ENCODE data around the gene RNPC3.

RNPC3 gene

DNA sequence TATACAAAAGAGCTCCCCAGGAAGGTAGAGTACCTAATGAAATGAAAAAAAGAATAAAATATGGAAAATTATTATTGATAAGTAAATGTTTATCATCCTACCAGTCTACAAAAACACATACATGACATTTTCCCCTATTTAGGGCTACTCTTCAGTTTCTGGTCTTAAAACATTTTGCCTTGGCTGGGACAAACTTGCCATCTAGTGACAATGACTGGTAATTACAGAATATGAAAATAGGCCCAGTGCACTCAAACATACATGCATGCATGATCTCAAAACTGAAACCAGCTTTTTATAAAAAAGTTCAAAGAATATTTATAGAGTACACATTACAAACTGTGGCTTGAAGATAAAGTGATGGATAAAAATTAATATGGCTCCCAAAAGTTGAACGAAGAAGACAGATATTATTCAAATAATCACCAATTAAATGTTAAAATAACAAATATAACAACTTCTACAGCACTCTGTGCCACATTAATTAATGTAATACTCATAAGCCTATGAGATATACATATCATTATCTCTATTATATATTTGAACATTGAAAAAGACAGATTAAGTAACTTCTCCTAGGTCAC, 10.5 kb upstream of the RNPC3 start:
- no peak for DNase-seq (ENCODE audit: insufficient read length, low spot score)
- no peak for TF ChIP-seq POLR2A (IDR thresholded peaks at IDR 0.05; ENCODE audit: low read depth, low read length)
- TF ChIP-seq POU2F2 (IDR thresholded peaks at IDR 0.05; ENCODE audit: low read depth, low read length) = no peak
- no peak for TF ChIP-seq POLR2AphosphoS5 (IDR thresholded peaks at IDR 0.05; ENCODE audit: low read depth, low read length)
- no peak for TF ChIP-seq SPI1 (IDR thresholded peaks at IDR 0.05; ENCODE audit: low read depth, low read length)
- no peak for TF ChIP-seq TAF1 (IDR thresholded peaks at IDR 0.05; ENCODE audit: low read depth, low read length)
- no peak for TF ChIP-seq PAX5 (IDR thresholded peaks at IDR 0.05; ENCODE audit: insufficient read depth, low read length, severe bottlenecking)
- FAIRE-seq = peak; percentile 56

DNA sequence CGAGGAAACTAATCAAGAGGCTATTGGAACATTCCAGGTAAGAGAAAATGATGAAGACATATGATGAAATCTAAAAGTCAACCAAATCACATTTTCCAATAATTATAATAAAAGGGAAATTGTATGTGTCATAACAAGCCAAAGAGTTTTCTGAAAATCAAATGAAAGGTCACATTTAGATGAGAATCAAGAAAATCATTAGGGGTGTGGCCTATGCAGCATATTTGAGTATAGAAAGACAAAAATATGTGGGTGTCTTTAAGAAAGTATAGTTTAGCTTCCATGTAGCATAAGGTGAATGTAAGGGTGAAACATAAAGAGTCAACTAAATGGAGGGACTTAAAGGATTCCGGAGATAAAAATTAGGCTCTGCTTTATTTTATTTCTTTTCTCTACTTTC, 9.2 kb upstream of the RNPC3 start:
- TF ChIP-seq SPI1 (IDR thresholded peaks at IDR 0.05; ENCODE audit: low read depth, low read length) (no peak), POLR2A (IDR thresholded peaks at IDR 0.05; ENCODE audit: low read depth, low read length) (no peak), POU2F2 (IDR thresholded peaks at IDR 0.05; ENCODE audit: low read depth, low read length) (no peak)
- FAIRE-seq (no peak), DNase-seq (ENCODE audit: insufficient read length, low spot score) (no peak)

DNA sequence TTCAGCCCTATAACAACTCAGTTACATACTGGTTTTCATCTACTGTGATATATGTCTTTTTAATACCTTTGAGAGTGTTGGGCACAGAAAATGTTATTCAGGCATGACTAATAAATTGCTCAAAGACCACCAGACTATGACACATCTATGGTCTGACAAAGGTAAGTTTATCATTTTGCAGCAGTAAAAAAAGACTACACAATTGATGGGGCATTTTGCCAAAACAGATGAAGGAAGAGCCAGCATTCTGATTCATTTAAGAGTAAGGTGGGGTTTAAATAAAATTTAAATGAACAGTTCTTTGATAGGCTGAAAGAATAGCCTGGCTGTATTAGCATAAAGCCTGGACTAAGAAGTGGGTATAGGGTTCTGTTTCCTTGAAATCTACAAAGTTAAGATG, 8.8 kb upstream of the RNPC3 start:
- TF ChIP-seq SPI1 (IDR thresholded peaks at IDR 0.05; ENCODE audit: low read depth, low read length) (no peak), TAF1 (IDR thresholded peaks at IDR 0.05; ENCODE audit: low read depth, low read length) (no peak), POU2F2 (IDR thresholded peaks at IDR 0.05; ENCODE audit: low read depth, low read length) (no peak), POLR2A (IDR thresholded peaks at IDR 0.05; ENCODE audit: low read depth, low read length) (no peak), POLR2AphosphoS5 (IDR thresholded peaks at IDR 0.05; ENCODE audit: low read depth, low read length) (no peak)
- FAIRE-seq (peak; percentile 70), DNase-seq (ENCODE audit: insufficient read length, low spot score) (no peak)

DNA sequence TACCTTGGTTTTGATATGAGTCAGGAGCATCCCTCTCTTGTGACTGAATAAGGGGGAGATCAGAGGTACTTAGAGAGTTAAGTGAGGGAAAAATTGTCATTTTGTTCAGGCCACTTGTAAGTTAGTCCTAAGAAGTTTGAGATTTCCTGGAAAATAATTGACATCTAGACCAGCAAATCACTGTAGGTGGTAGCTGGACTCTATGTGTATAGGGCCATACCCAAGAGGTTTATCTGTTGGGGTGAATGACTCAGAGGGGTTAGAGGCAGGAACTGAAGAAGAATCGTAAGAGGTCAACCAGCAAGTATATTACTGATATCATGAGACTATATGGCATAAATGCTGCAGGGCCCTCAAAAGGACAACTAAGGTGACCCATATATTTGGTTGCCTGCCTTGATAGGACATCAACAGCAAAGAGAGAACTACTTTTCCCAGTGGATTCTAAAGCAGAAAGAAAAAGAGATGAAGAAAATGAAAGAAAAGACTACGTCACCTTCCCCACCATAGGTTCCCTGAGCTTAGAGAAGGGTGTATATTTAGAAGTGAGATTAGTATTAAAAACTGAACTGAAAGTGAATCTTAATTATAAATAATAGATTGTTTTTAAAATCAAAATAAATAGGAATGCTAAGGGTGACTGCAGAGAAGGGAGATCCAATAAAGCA, 8.0 kb upstream of the RNPC3 start:
- FAIRE-seq (peak; percentile 79), DNase-seq (ENCODE audit: insufficient read length, low spot score) (no peak)

DNA sequence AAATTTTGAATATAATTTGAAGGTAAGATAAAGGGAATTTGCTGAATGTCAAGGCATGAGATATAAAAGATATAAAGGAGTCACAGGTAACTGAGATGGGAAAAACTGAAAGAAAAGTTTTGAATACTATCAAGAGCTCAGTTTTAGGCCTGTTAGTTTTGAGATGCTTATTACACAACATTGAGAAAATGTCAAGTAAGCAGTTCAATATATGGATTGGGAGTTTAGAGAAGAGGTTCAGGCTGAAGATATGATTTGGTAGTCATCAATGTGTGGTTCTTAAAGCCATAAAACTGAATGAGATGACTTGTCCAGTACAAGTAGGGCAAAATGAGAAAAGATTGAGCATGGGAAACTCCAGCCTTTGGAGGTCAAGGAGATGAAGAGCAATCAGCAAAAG, 4.7 kb upstream of the RNPC3 start:
- DNase-seq (ENCODE audit: insufficient read length, low spot score) (no peak), FAIRE-seq (no peak)
- TF ChIP-seq TAF1 (IDR thresholded peaks at IDR 0.05; ENCODE audit: low read depth, low read length) = no peak
- no peak for TF ChIP-seq SPI1 (IDR thresholded peaks at IDR 0.05; ENCODE audit: low read depth, low read length)
- TF ChIP-seq POLR2A (IDR thresholded peaks at IDR 0.05; ENCODE audit: low read depth, low read length) = no peak
- TF ChIP-seq POLR2AphosphoS5 (IDR thresholded peaks at IDR 0.05; ENCODE audit: low read depth, low read length) = no peak
- TF ChIP-seq PAX5 (IDR thresholded peaks at IDR 0.05; ENCODE audit: insufficient read depth, low read length, severe bottlenecking) = no peak
- no peak for TF ChIP-seq POU2F2 (IDR thresholded peaks at IDR 0.05; ENCODE audit: low read depth, low read length)

More for the DNA sequence above, 8.0 kb upstream of the RNPC3 start:
- TF ChIP-seq SPI1 (IDR thresholded peaks at IDR 0.05; ENCODE audit: low read depth, low read length) (peak; percentile 19; the same call in 1 of the 2 replicates), PAX5 (IDR thresholded peaks at IDR 0.05; ENCODE audit: insufficient read depth, low read length, severe bottlenecking) (no peak)

DNA sequence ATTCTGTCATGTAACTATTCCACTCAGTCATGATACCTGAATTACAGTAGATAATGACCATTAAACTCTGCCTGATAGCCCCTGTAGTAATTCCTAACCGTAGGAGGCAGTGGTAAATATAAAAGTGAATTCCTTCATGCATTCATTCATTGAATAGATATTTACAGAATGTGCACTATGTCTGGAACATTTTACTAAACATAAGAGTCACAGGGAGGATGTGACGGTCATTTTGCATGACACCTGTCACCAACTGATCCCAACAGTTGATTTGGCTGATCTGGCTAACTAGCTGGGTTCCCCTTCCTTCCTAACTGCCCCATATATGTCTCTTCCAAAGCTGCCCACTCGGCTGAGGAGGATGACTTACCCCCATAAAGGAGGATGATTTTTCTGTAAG, 2.2 kb upstream of the RNPC3 start:
- FAIRE-seq (no peak), DNase-seq (ENCODE audit: insufficient read length, low spot score) (no peak)
- TF ChIP-seq POLR2A (IDR thresholded peaks at IDR 0.05; ENCODE audit: low read depth, low read length) = no peak

DNA sequence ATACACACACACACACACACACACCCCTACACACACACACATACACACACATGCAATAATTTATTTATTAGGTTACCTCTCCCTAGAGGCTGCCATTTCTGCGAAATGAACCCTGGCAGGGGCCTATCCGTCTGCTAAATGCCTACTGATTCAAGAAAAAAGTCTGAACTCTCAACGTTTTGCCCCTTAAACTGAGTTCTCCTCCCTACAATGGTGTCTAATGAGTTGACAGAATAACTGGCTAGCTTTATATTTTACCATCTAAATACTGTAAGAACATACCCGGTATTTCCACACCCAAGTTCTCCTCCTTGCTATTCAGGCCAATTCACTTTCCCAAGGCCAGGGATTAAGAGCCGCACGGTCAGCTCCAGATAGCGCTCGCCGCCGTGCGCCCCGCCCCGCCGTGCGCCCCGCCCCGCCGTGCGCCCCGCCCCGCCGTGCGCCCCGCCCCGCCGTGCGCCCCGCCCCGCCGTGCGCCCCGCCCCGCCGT, 339 bp upstream of the RNPC3 start:
- peak; percentile 58 for FAIRE-seq
- TF ChIP-seq POU2F2 (IDR thresholded peaks at IDR 0.05; ENCODE audit: low read depth, low read length) = no peak
- TF ChIP-seq TAF1 (IDR thresholded peaks at IDR 0.05; ENCODE audit: low read depth, low read length) = no peak
- TF ChIP-seq POLR2A (IDR thresholded peaks at IDR 0.05; ENCODE audit: low read depth, low read length) = no peak
- no peak for TF ChIP-seq PAX5 (IDR thresholded peaks at IDR 0.05; ENCODE audit: insufficient read depth, low read length, severe bottlenecking)
- TF ChIP-seq POLR2AphosphoS5 (IDR thresholded peaks at IDR 0.05; ENCODE audit: low read depth, low read length) = no peak
- no peak for TF ChIP-seq SPI1 (IDR thresholded peaks at IDR 0.05; ENCODE audit: low read depth, low read length)
- DNase-seq (ENCODE audit: insufficient read length, low spot score) = no peak

DNA sequence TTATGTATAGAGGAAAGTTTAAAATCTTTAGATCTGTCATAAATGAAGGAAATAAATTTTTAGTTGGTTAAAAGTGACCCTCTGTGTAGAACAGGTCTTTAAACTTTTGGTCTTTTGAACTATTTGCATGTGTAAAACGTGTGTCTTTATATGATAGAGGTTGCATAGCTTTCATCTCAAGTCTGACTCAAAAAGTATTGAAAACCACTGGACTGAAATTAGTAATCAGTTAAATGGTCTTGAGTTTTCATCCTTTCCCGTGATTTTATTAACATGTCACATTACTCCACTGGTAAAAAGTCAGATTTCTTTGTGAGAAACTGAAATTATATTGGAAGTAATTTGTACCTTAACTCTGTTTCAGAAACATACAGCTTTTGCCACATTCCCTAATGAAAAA, 1.8 kb downstream of the RNPC3 start:
- no peak for FAIRE-seq
- no peak for DNase-seq (ENCODE audit: insufficient read length, low spot score)
- TF ChIP-seq POLR2A (IDR thresholded peaks at IDR 0.05; ENCODE audit: low read depth, low read length) = no peak
- no peak for TF ChIP-seq POU2F2 (IDR thresholded peaks at IDR 0.05; ENCODE audit: low read depth, low read length)
- TF ChIP-seq PAX5 (IDR thresholded peaks at IDR 0.05; ENCODE audit: insufficient read depth, low read length, severe bottlenecking) = no peak
- no peak for TF ChIP-seq TAF1 (IDR thresholded peaks at IDR 0.05; ENCODE audit: low read depth, low read length)

DNA sequence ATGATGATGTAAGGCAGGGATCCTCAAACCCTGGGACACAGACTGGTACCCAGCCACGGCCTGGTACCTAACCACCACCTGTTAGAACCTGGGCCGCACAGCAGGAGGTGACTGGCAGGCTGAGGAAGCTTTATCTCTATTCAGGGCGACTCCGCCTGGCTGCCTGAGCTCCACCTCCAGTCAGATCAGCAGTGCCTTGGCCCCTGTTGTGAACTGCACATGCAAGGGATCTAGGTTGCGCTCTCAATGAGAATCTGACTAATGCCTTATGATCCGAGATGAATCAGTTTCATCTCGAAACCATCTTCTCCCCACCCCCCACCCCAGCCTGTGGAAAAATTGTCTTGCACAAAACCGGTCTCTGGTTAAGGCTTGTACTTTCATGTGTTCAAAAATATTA, 4.2 kb downstream of the RNPC3 start:
- TF ChIP-seq SPI1 (IDR thresholded peaks at IDR 0.05; ENCODE audit: low read depth, low read length) = no peak
- no peak for TF ChIP-seq POLR2A (IDR thresholded peaks at IDR 0.05; ENCODE audit: low read depth, low read length)
- TF ChIP-seq POU2F2 (IDR thresholded peaks at IDR 0.05; ENCODE audit: low read depth, low read length) = no peak
- DNase-seq (ENCODE audit: insufficient read length, low spot score) (no peak), FAIRE-seq (peak; percentile 9)

DNA sequence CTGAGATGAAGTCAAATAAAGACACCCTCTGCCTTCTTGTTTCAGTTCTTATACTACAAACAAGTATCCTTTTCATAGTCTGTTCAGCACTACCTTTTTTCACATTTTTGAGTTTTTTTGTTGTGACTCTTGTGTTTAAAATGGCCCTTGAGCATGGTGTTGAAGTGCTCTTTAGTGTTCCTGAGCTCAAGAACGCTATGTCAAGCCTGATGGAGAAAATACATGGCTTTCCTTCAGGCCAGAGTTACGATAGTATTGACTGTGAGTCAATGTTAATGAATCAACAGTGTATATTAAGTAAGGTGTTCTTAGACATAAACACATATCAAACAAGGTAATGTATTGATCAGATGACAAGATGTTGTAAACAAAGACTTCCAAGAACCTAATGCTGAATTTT, 12.7 kb downstream of the RNPC3 start:
- TF ChIP-seq POLR2A (IDR thresholded peaks at IDR 0.05; ENCODE audit: low read depth, low read length) (no peak), SPI1 (IDR thresholded peaks at IDR 0.05; ENCODE audit: low read depth, low read length) (no peak), POU2F2 (IDR thresholded peaks at IDR 0.05; ENCODE audit: low read depth, low read length) (no peak), PAX5 (IDR thresholded peaks at IDR 0.05; ENCODE audit: insufficient read depth, low read length, severe bottlenecking) (no peak), POLR2AphosphoS5 (IDR thresholded peaks at IDR 0.05; ENCODE audit: low read depth, low read length) (no peak), TAF1 (IDR thresholded peaks at IDR 0.05; ENCODE audit: low read depth, low read length) (no peak)
- DNase-seq (ENCODE audit: insufficient read length, low spot score) = no peak
- no peak for FAIRE-seq

All from GM12891 (cell line).